Measurements from ENCODE around the gene IGFBP2. TPM values are rescaled to one million over a fixed set of nuclear protein-coding genes. Genes with fewer than 3 reads are reported as not detected.
A peak's percentile ranks its signal among the peaks of the same experiment; 100 is the strongest.

IGFBP2 gene
- total RNA-seq, 2 donors from 2014 or later = 3.6 to 7.4 TPM

DNA sequence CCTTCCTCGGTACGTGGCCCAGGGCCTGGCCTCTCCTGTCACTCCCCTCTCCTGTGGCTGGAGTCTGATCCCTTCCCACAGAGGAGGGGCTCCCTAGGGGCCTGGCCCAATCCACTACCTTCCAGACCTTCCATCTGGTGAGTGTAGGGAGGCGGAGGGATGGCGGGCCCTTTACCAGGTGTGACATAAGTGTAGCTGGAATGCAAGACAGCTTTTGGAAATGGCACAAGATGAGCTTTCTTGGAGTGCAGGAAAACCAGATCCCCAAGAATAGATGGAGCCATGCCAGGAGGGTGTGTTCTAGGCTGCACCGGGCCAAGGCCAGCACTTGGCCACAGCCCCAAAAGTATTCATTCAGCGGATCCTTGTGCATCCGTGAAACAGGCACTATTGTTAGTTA lies 32.0 kb downstream of the IGFBP2 start:
- Mint-ChIP-seq H3K4me1 (ENCODE audit: low read depth) (no peaks in the 10 kb centered on the region), H3K9me3 (no peaks in the 10 kb centered on the region), H3K27me3 (ENCODE audit: low read depth) (peaks cover 8% of the 10 kb centered on the region), H3K36me3 (ENCODE audit: insufficient read depth in 2 of 2) (no peaks in the 10 kb centered on the region), H3K27ac (no peak overlapping the region), H3K4me3 (no peak overlapping the region)
- no peak for DNase-seq
- no peak for ATAC-seq (replicated peaks in 1 of 2)

DNA sequence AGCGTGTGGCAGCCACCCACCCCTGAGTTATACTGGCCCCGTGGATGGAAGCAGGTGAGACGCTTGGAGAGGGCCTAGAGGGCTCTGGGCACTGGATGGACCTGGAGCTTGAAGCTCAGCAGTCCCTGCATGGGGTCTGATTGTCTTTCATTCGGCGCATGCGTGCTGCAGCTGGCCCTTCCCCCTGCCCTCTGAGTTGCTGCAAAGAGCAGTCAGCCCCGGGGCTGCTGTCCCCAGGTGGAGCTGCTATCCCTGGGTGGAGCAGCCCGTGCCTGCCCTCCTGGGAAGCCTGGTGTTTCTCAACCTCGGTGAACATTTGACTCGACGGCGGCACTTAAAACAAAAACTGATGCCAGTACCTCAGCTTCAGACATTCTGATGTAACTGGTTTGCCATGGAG lies 32.5 kb downstream of the IGFBP2 start:
- Mint-ChIP-seq H3K4me1 (ENCODE audit: low read depth) (no peaks in the 10 kb centered on the region), H3K27me3 (ENCODE audit: low read depth) (peaks cover 8% of the 10 kb centered on the region), H3K27ac (no peak overlapping the region), H3K36me3 (ENCODE audit: insufficient read depth in 2 of 2) (no peaks in the 10 kb centered on the region), H3K4me3 (no peak overlapping the region), H3K9me3 (no peaks in the 10 kb centered on the region)
- ATAC-seq (replicated peaks in 1 of 2) (no peak), DNase-seq (no peak)

DNA sequence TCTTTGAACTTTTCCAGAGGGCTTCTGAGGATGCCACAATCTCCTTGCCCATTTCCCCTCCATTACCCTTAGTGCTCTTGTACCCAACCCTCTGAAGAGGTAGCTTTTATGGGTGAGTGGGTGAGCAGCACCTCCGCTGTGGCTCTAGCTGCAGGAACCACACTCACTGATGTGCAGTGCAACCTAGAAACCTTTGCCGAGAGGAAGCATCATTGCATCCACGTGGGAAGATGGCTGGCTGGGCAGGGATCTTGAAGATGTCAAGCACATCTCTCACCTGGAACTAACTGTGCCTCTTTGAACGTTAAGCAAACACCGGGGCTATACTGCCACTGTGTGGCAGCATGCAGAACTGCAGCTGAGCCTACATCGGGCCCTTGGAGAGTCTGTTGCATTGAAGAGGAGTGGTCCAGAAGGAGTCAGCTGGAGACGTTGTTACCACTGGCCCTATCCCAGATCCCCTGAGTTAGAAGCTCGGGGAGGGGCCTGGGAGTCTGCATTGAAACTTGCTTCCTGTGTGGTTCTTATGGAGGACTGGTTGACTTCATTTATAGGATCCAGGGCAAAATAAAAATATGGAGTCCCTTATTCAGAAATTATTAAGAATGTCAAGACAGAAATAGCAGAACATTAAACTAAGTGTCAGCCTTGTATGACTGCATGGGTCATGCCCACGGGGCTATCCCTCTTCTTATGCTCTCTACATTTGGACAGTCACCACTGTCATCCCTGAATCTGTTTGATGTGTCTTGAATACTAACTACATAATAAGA lies 33.4 kb downstream of the IGFBP2 start:
- peaks cover 14% of the 10 kb centered on the region for H3K27me3 Mint-ChIP-seq (ENCODE audit: low read depth)
- no peaks in the 10 kb centered on the region for H3K9me3 Mint-ChIP-seq
- DNase-seq (peak; percentile 56 to 75), ATAC-seq (replicated peaks in 1 of 2) (peak; percentile 81 to 83)
- no peak overlapping the region for H3K27ac Mint-ChIP-seq
- no peaks in the 10 kb centered on the region for H3K4me1 Mint-ChIP-seq (ENCODE audit: low read depth)
- no peak overlapping the region for H3K4me3 Mint-ChIP-seq
- no peaks in the 10 kb centered on the region for H3K36me3 Mint-ChIP-seq (ENCODE audit: insufficient read depth in 2 of 2)

DNA sequence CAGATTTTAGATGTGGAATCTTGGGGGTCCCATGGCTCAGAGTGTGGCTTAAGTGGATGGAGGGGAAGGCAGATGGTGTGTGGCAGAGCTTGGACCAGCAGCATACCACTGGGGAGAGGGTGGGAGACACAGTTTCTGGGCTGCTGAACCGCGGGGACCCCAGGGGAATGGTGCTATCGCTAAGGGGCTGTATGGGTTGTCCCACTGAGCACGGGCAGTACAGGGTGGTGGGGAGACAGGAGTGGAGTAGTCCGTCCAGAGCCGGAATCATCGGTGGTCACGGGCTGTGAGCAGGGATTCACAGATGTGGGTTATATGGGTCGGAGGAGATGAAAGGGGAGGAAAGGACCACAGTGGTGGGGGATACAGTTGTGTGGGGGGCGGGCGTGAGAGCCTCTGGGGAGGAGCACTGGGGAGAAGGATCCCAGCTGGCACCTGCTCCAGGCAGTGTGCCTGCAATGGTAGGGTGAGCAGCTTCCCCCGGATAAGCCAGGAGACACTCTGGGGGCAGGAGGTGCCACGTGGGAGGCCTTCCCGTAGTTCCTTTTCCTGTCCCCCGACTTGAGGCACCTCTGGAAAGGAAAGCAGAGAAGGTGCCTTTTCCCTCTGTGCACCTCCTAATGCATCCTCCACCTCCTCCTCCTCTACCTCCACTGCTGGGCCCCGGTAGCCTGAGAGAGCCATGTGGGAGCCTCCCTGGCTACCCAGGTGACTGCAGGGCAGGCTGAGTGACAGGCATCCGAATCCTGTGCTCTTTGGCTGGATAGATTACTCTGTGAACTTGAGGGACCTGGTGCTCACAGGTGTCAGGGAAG lies 37.3 kb downstream of the IGFBP2 start:
- no peak overlapping the region for H3K27ac Mint-ChIP-seq
- no peak overlapping the region for H3K4me3 Mint-ChIP-seq
- no peaks in the 10 kb centered on the region for H3K9me3 Mint-ChIP-seq
- H3K4me1 Mint-ChIP-seq (ENCODE audit: low read depth) = no peaks in the 10 kb centered on the region
- ATAC-seq (replicated peaks in 1 of 2) (no peak), DNase-seq (no peak)
- peaks cover 14% of the 10 kb centered on the region for H3K27me3 Mint-ChIP-seq (ENCODE audit: low read depth)
- no peaks in the 10 kb centered on the region for H3K36me3 Mint-ChIP-seq (ENCODE audit: insufficient read depth in 2 of 2)

DNA sequence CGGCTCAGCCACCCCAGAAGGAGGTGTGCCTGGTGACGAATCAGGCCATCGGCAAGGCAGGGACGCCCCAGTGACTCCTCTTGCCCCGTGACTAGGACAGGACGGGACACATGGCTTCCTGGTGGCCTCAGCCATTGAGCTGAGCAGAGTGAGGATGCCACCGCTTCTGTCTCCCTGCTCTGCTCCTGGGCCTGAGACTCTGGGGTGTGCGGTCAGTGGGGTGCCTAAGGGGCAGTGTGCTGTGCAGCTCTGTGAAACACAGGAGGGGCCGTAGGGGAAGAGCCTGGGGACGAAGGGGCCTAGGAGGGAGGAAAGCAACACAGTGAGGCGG lies 37.8 kb downstream of the IGFBP2 start:
- no peak overlapping the region for H3K4me3 Mint-ChIP-seq
- H3K4me1 Mint-ChIP-seq (ENCODE audit: low read depth) = no peaks in the 10 kb centered on the region
- DNase-seq (no peak), ATAC-seq (replicated peaks in 1 of 2) (no peak)
- H3K9me3 Mint-ChIP-seq = no peaks in the 10 kb centered on the region
- no peak overlapping the region for H3K27ac Mint-ChIP-seq
- H3K36me3 Mint-ChIP-seq (ENCODE audit: insufficient read depth in 2 of 2) = no peaks in the 10 kb centered on the region
- H3K27me3 Mint-ChIP-seq (ENCODE audit: low read depth) = peaks cover 14% of the 10 kb centered on the region

DNA sequence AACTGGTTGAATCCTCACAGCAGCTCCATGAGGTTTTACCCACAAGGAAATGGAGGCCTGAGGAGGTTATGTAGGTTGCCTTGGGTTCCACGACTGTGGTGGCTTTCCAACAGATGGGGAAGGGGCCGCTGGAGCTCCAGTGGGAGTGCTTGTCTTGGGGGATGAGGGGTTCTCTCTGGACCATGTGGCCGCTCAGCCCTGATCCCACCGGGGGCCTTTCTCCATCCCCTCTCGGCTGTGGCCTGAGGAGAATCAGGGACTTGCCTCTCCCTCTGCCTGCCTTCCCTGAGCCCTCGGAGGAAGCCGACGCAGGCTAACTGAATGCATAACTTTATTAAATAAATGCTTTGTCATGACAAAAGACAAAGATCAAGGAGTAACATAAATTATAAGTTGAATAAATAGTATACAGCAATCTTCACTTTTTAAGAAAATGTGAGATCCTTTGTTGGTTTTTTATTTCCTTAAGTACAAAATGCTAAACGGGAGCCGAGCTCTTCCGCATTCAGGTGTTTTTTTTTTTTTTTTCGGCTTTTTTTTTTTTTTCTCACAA lies 38.6 kb downstream of the IGFBP2 start:
- DNase-seq (no peak), ATAC-seq (replicated peaks in 1 of 2) (no peak)
- H3K27me3 Mint-ChIP-seq (ENCODE audit: low read depth) = peaks cover 14% of the 10 kb centered on the region
- no peaks in the 10 kb centered on the region for H3K4me1 Mint-ChIP-seq (ENCODE audit: low read depth)
- no peaks in the 10 kb centered on the region for H3K9me3 Mint-ChIP-seq
- no peak overlapping the region for H3K27ac Mint-ChIP-seq
- no peaks in the 10 kb centered on the region for H3K36me3 Mint-ChIP-seq (ENCODE audit: insufficient read depth in 2 of 2)
- no peak overlapping the region for H3K4me3 Mint-ChIP-seq

DNA sequence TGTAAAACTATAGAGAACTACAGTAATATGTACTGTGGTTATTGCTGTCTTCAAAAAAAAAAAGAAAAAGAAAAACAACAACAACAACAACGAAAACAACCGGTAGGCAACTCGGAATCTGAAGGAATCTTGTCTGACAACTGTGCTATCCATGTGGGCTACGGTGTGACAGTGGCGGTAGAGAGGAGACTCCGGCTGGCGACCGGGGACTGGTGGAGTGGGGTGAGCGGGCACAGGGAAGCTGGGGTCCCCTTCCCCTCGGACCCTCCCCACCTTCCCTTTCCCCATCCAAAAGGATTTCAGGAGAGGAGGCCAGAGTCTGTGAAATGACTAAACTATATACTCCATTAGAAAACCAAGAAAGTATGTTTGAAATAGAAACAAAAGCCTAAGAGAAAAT lies 39.2 kb downstream of the IGFBP2 start:
- Mint-ChIP-seq H3K27ac (no peak overlapping the region), H3K9me3 (no peaks in the 10 kb centered on the region)

DNA sequence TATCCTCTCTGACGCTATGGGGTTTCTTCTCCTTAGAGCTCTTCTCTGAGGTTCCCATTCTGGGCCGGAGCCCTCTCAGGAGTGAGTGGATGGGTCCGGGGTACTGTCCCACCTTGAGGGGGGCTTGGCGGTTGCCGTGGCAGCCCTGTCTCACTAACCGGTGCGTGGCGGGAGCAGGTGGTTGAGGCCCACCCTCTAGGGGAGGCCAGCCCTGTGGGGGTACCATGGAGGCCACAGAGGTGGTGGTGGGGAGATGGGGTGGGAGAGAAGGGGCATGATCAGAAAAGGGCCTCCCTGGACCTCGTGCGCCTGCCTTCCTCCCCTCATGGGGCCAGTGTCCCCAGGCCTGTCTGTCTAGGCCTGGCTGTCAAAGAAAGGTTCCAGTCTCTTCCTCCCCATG lies 39.8 kb downstream of the IGFBP2 start:
- Mint-ChIP-seq H3K4me3 (no peak overlapping the region), H3K27ac (no peak overlapping the region), H3K9me3 (no peaks in the 10 kb centered on the region), H3K4me1 (ENCODE audit: low read depth) (no peaks in the 10 kb centered on the region), H3K27me3 (ENCODE audit: low read depth) (peaks cover 14% of the 10 kb centered on the region), H3K36me3 (ENCODE audit: insufficient read depth in 2 of 2) (no peaks in the 10 kb centered on the region)
- DNase-seq (no peak), ATAC-seq (replicated peaks in 1 of 2) (no peak)

More for the DNA sequence above, 39.2 kb downstream of the IGFBP2 start:
- Mint-ChIP-seq H3K4me3 (no peak overlapping the region), H3K27me3 (ENCODE audit: low read depth) (peaks cover 14% of the 10 kb centered on the region), H3K4me1 (ENCODE audit: low read depth) (no peaks in the 10 kb centered on the region), H3K36me3 (ENCODE audit: insufficient read depth in 2 of 2) (no peaks in the 10 kb centered on the region)
- DNase-seq (no peak), ATAC-seq (replicated peaks in 1 of 2) (no peak)

DNA sequence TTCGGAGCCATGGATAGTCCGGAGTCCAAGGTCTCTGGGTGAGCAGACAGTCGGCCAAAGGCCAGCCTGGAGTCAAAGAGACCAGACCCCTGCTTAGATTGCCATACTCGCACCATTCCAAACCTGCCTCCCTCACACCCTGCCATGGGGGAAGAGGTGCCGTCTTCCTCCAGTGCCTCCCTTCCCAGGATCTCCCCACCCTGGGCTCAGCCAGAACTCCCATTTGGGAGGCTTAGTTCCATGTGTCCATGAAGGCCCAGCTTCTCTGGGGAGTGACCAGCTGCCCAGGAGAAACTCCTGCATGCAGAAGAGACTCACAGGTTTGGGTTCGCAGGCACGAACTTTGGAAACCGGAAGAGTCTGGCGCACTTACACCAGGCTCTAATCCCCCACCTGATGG lies 40.4 kb downstream of the IGFBP2 start:
- Mint-ChIP-seq H3K4me3 (no peak overlapping the region), H3K36me3 (ENCODE audit: insufficient read depth in 2 of 2) (no peaks in the 10 kb centered on the region), H3K9me3 (no peaks in the 10 kb centered on the region), H3K27me3 (ENCODE audit: low read depth) (peaks cover 14% of the 10 kb centered on the region), H3K4me1 (ENCODE audit: low read depth) (no peaks in the 10 kb centered on the region), H3K27ac (no peak overlapping the region)
- DNase-seq (no peak), ATAC-seq (replicated peaks in 1 of 2) (no peak)

DNA sequence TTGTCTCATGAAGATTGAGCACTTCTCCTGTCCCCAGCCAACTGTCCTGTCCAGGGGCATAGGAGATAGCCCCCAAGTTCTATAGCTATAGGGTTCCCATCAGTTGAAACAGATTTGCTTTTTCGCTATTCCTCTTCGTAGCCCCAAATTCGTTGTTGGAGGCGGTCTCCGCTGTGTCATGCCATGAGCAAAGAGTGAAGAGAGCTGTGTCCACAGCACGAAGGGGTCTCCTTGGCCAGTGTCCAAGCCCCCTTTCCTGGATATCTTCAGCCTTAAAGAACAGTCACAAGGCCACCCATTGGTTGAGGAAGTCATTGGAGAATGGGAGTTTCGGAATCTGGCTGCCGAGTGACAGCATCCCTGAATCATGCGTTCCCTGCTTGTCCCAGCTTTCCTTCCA lies 41.2 kb downstream of the IGFBP2 start:
- DNase-seq = no peak
- Mint-ChIP-seq H3K4me1 (ENCODE audit: low read depth) (no peaks in the 10 kb centered on the region), H3K36me3 (ENCODE audit: insufficient read depth in 2 of 2) (no peaks in the 10 kb centered on the region), H3K9me3 (no peaks in the 10 kb centered on the region), H3K27me3 (ENCODE audit: low read depth) (peaks cover 10% of the 10 kb centered on the region), H3K27ac (no peak overlapping the region), H3K4me3 (no peak overlapping the region)
- ATAC-seq (replicated peaks in 1 of 2) = no peak

DNA sequence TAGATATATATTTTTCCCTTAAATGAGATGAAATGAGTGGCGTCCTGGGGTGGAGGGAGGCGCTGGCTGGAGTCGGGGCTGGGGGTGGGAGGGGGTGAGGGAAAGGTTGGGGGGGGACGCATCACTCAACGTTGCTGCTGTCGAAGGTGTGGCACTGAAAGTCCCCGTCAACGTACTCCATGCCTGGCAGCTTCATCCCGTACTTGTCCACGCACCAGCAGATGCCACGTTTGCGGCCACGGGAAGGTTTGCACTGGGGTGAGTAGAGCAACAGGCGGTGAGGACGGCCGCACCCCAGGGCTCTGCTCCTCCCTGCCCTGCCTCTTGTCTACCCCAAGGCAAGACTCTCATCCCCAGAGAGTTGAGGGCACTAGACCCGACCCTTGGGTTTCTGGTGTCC lies 43.4 kb downstream of the IGFBP2 start:
- Mint-ChIP-seq H3K4me1 (ENCODE audit: low read depth) (peaks cover 2% of the 10 kb centered on the region), H3K9me3 (no peaks in the 10 kb centered on the region), H3K27ac (no peak overlapping the region), H3K36me3 (ENCODE audit: insufficient read depth in 2 of 2) (no peaks in the 10 kb centered on the region), H3K4me3 (no peak overlapping the region), H3K27me3 (ENCODE audit: low read depth) (peaks cover 2% of the 10 kb centered on the region)
- no peak for ATAC-seq (replicated peaks in 1 of 2)
- no peak for DNase-seq

DNA sequence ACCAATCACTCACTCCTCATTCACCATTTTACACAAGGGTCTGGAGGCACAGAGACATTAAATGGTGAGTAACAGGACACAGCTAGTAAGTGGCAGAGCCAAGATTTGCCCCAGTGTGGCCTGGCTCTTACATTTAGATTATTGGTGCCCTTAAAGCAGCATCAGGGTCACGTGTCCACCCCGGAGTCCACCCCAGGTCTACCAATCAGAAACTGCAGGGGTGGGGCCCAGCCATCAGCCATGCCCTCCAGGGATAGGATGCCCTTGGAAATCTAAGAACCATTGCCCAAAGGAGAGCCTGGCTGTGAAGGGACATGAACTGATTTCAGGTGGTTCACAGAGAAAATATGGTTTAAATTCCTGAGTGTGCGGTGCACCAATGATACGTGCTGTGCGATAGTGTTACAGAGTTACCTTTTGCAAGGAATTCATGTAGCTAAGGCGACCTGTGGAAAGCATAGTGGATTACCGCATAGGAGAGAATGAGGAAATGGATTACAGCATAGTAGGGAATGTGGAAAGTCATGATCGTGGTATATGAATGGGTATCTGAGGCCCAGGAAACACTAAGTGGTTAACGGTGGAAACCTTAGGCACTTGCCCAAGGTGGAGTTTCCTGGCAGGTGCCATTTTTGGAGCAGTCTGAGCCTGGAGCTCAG lies 44.3 kb downstream of the IGFBP2 start:
- ATAC-seq (replicated peaks in 1 of 2) (no peak), DNase-seq (no peak)
- Mint-ChIP-seq H3K27me3 (ENCODE audit: low read depth) (peaks cover 10% of the 10 kb centered on the region), H3K36me3 (ENCODE audit: insufficient read depth in 2 of 2) (no peaks in the 10 kb centered on the region), H3K9me3 (no peaks in the 10 kb centered on the region), H3K4me1 (ENCODE audit: low read depth) (peaks cover 11% of the 10 kb centered on the region), H3K4me3 (no peak overlapping the region), H3K27ac (no peak overlapping the region)

DNA sequence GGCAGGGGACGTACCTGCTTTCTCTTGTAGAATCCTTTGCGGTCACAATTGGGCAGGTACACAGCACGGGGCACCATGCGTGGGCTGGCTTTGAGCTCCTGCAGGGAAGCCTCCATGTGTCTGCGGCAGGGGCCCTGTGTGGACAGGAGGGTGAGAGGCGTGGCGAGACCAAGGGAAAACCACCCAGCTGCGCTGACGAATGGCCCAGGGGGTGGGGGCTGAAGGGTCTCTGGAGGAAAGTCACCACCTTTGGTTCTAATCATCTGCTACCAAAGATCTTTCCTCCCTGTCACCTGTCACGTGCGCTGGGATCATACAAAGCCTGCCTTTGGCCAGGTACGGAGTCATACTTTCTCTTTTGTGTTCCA lies 44.9 kb downstream of the IGFBP2 start:
- no peak for DNase-seq
- Mint-ChIP-seq H3K27me3 (ENCODE audit: low read depth) (peaks cover 12% of the 10 kb centered on the region), H3K27ac (no peak overlapping the region), H3K36me3 (ENCODE audit: insufficient read depth in 2 of 2) (no peaks in the 10 kb centered on the region), H3K9me3 (no peaks in the 10 kb centered on the region), H3K4me1 (ENCODE audit: low read depth) (peaks cover 11% of the 10 kb centered on the region), H3K4me3 (no peak overlapping the region)
- no peak for ATAC-seq (replicated peaks in 1 of 2)
